ENCODE data around the gene SBNO2. TPM values are rescaled to one million over a fixed set of nuclear protein-coding genes. Genes with fewer than 3 reads are reported as not detected.
A peak's percentile ranks its signal among the peaks of the same experiment; 100 is the strongest.

The SBNO2 gene
- total and polyA plus RNA-seq, 4 donors: 2.2 to 25.0 (median 15.0) TPM

DNA sequence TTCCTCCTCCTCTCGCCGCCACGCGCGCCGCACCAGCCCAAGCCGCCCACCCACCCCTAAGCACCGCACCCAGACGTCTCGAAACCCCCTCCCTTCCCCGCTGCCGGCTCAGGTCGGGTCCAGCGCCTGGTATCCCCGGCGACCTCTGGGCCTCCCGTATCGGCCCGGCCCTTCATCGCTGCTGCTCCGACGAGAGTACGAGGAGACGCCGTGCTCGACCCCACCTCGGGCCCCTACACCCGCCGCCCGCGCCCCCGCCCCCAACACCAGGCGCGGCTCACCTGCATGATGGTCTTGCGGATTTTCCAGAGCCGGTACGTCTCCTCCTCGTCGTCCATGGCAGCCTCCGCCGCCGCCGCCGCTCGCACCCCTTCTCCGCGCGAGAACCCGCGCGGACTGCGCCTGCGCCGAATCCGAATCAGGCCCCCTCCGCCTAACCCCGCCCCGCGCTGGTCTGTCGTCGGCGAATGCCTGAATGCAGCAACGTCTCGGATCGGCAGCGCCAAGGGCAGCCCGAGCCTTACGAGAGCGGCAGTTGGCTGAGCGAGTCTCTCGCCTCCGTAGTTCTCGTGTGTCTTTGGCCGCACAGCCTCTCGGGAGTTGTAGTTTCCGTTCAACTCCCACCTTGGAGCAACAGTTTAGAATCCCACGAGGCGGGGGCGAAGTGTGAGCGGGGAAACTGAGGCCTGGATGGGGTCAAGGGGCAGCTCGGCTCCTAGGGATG, 78.9 kb downstream of the SBNO2 start, which contains the start of gene POLR2E:
POLR2E (minus strand) TSS at position 398 of the 724 bp plus-strand sequence; CDS start at position 338, 60 bp downstream.
- H3K4me3 ChIP-seq (ENCODE audit: low read depth in 1 of 3, low read length in 3 of 3): peak within 1 kb of the TSS; percentile 69 to 95 (median 89)
- under 1% methylated on average over 81 of the region's 81 CpGs for WGBS
- TF ChIP-seq RAD21 (IDR thresholded peaks at IDR 0.05) (peak; percentile 9 to 45), JUND (IDR thresholded peaks at IDR 0.05) (no peak), RXRA (IDR thresholded peaks at IDR 0.05) (peak; percentile 31 to 41), GABPA (IDR thresholded peaks at IDR 0.05 in 1 of 2, conservative IDR thresholded peaks at IDR 0.05 in 1 of 2) (peak in 1 of 2 donors; percentile 62), FOXA1 (IDR thresholded peaks at IDR 0.05) (peak; percentile 9), YY1 (IDR thresholded peaks at IDR 0.05) (peak; percentile 86), SP1 (IDR thresholded peaks at IDR 0.05) (peak; percentile 82), HNF4G (IDR thresholded peaks at IDR 0.05) (no peak)
- TF ChIP-seq, protein P1, sequence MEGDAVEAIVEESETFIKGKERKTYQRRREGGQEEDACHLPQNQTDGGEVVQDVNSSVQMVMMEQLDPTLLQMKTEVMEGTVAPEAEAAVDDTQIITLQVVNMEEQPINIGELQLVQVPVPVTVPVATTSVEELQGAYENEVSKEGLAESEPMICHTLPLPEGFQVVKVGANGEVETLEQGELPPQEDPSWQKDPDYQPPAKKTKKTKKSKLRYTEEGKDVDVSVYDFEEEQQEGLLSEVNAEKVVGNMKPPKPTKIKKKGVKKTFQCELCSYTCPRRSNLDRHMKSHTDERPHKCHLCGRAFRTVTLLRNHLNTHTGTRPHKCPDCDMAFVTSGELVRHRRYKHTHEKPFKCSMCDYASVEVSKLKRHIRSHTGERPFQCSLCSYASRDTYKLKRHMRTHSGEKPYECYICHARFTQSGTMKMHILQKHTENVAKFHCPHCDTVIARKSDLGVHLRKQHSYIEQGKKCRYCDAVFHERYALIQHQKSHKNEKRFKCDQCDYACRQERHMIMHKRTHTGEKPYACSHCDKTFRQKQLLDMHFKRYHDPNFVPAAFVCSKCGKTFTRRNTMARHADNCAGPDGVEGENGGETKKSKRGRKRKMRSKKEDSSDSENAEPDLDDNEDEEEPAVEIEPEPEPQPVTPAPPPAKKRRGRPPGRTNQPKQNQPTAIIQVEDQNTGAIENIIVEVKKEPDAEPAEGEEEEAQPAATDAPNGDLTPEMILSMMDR (IDR thresholded peaks at IDR 0.05; ENCODE audit: low read depth, low read length, missing input control): no peak
- TF ChIP-seq, protein P2, sequence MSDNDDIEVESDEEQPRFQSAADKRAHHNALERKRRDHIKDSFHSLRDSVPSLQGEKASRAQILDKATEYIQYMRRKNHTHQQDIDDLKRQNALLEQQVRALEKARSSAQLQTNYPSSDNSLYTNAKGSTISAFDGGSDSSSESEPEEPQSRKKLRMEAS (IDR thresholded peaks at IDR 0.05): no peak
- TF ChIP-seq, protein P3, sequence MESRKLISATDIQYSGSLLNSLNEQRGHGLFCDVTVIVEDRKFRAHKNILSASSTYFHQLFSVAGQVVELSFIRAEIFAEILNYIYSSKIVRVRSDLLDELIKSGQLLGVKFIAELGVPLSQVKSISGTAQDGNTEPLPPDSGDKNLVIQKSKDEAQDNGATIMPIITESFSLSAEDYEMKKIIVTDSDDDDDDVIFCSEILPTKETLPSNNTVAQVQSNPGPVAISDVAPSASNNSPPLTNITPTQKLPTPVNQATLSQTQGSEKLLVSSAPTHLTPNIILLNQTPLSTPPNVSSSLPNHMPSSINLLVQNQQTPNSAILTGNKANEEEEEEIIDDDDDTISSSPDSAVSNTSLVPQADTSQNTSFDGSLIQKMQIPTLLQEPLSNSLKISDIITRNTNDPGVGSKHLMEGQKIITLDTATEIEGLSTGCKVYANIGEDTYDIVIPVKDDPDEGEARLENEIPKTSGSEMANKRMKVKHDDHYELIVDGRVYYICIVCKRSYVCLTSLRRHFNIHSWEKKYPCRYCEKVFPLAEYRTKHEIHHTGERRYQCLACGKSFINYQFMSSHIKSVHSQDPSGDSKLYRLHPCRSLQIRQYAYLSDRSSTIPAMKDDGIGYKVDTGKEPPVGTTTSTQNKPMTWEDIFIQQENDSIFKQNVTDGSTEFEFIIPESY (IDR thresholded peaks at IDR 0.05): peak; percentile 99
- TF ChIP-seq, protein P4, sequence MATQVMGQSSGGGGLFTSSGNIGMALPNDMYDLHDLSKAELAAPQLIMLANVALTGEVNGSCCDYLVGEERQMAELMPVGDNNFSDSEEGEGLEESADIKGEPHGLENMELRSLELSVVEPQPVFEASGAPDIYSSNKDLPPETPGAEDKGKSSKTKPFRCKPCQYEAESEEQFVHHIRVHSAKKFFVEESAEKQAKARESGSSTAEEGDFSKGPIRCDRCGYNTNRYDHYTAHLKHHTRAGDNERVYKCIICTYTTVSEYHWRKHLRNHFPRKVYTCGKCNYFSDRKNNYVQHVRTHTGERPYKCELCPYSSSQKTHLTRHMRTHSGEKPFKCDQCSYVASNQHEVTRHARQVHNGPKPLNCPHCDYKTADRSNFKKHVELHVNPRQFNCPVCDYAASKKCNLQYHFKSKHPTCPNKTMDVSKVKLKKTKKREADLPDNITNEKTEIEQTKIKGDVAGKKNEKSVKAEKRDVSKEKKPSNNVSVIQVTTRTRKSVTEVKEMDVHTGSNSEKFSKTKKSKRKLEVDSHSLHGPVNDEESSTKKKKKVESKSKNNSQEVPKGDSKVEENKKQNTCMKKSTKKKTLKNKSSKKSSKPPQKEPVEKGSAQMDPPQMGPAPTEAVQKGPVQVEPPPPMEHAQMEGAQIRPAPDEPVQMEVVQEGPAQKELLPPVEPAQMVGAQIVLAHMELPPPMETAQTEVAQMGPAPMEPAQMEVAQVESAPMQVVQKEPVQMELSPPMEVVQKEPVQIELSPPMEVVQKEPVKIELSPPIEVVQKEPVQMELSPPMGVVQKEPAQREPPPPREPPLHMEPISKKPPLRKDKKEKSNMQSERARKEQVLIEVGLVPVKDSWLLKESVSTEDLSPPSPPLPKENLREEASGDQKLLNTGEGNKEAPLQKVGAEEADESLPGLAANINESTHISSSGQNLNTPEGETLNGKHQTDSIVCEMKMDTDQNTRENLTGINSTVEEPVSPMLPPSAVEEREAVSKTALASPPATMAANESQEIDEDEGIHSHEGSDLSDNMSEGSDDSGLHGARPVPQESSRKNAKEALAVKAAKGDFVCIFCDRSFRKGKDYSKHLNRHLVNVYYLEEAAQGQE (IDR thresholded peaks at IDR 0.05): peak; percentile 20
- peaks cover 15 to 52% (median 37%) of the 10 kb centered on the region in 4 donors for H3K4me1 ChIP-seq (ENCODE audit: control insufficient read depth in 4 of 4, insufficient read depth in 4 of 4, low read length in 3 of 4)
- no peaks in the 10 kb centered on the region for H3K27me3 ChIP-seq (ENCODE audit: control insufficient read depth in 4 of 4, insufficient read depth in 4 of 4, low read length in 3 of 4)
- H3K27ac ChIP-seq (ENCODE audit: low read depth in 1 of 2, low read length in 2 of 2): peak within 1 kb of the TSS; percentile 24 to 73
- peaks cover 4 to 11% (median 7%) of the 10 kb centered on the region in 4 donors for H3K36me3 ChIP-seq (ENCODE audit: control insufficient read depth in 4 of 4, insufficient read depth in 3 of 4, low read depth in 1 of 4, low read length in 3 of 4)
- peak; percentile 98 for DNase-seq (ENCODE audit: low spot score)
- H3K9me3 ChIP-seq (ENCODE audit: control insufficient read depth in 4 of 4, low read length in 3 of 4): no peaks in the 10 kb centered on the region
- H3K9ac ChIP-seq (ENCODE audit: low read depth in 1 of 2, low read length in 2 of 2): peak within 1 kb of the TSS; percentile 40 to 73

DNA sequence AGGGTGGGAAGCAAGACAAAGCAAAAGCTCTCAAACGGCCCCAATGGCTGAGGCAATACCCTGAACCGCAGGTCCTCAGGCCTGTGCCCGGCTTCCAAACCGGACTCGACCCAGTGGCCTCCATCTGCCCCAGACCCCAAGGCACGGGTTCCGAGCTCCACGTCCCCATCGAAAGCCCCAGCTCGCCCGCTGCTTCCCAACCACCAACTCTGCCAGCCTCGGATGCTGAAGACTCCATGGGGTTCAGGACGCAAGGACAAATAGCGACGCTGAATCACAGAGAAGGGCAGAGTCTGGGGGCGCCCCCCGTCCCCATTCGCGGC, 79.5 kb downstream of the SBNO2 start:
- no peak for DNase-seq (ENCODE audit: low spot score)
- H3K36me3 ChIP-seq (ENCODE audit: control insufficient read depth in 4 of 4, insufficient read depth in 3 of 4, low read depth in 1 of 4, low read length in 3 of 4): peaks cover 4 to 12% (median 8%) of the 10 kb centered on the region in 4 donors
- H3K27ac ChIP-seq (ENCODE audit: low read depth in 1 of 2, low read length in 2 of 2): peak overlapping the region; percentile 24 to 73
- under 1% methylated on average over 19 of the region's 19 CpGs for WGBS
- no peaks in the 10 kb centered on the region for H3K9me3 ChIP-seq (ENCODE audit: control insufficient read depth in 4 of 4, low read length in 3 of 4)
- no peaks in the 10 kb centered on the region for H3K27me3 ChIP-seq (ENCODE audit: control insufficient read depth in 4 of 4, insufficient read depth in 4 of 4, low read length in 3 of 4)
- H3K4me3 ChIP-seq (ENCODE audit: low read depth in 1 of 3, low read length in 3 of 3): peak overlapping the region; percentile 69 to 95 (median 89)
- peaks cover 14 to 48% (median 37%) of the 10 kb centered on the region in 4 donors for H3K4me1 ChIP-seq (ENCODE audit: control insufficient read depth in 4 of 4, insufficient read depth in 4 of 4, low read length in 3 of 4)
- H3K9ac ChIP-seq (ENCODE audit: low read depth in 1 of 2, low read length in 2 of 2): peak overlapping the region; percentile 40 to 73
- TF ChIP-seq FOXA1 (IDR thresholded peaks at IDR 0.05): no peak
- no peak for TF ChIP-seq HNF4G (IDR thresholded peaks at IDR 0.05)
- no peak for TF ChIP-seq HNF4A (conservative IDR thresholded peaks at IDR 0.05)
- no peak for TF ChIP-seq TAF1 (conservative IDR thresholded peaks at IDR 0.05)
- TF ChIP-seq, protein P3 (IDR thresholded peaks at IDR 0.05): no peak
- TF ChIP-seq RXRA (IDR thresholded peaks at IDR 0.05): no peak
- no peak for TF ChIP-seq GABPA (IDR thresholded peaks at IDR 0.05 in 1 of 2, conservative IDR thresholded peaks at IDR 0.05 in 1 of 2)
- no peak for TF ChIP-seq NR2F2 (IDR thresholded peaks at IDR 0.05)
- TF ChIP-seq YY1 (IDR thresholded peaks at IDR 0.05): no peak
- no peak for TF ChIP-seq EGR1 (IDR thresholded peaks at IDR 0.05; ENCODE audit: low read depth in 2 of 2)
- TF ChIP-seq, protein P5, sequence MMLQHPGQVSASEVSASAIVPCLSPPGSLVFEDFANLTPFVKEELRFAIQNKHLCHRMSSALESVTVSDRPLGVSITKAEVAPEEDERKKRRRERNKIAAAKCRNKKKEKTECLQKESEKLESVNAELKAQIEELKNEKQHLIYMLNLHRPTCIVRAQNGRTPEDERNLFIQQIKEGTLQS (IDR thresholded peaks at IDR 0.05): no peak
- no peak for TF ChIP-seq SP1 (IDR thresholded peaks at IDR 0.05)
- TF ChIP-seq, protein P1 (IDR thresholded peaks at IDR 0.05; ENCODE audit: low read depth, low read length, missing input control): no peak
- no peak for TF ChIP-seq RAD21 (IDR thresholded peaks at IDR 0.05)
- no peak for TF ChIP-seq JUND (IDR thresholded peaks at IDR 0.05)

Measured in liver (tissue), 9 donors.